PC-3 (cell line): ENCODE measurements around the gene FNDC7. TPM values are rescaled to one million over a fixed set of nuclear protein-coding genes. Genes with fewer than 3 reads are reported as not detected.

ENCODE experiments used
- ATAC-seq: fragments of 200-7000 bp; cut with Tn5 transposase; 2 replicates; pipeline ENCODE4 v1.9.1; 2020; ENCODE audit warnings: mild to moderate bottlenecking, moderate library complexity
- BruUV-seq: library from RNA; stranded (reverse); fragments of 400-500 nt; replicated peaks from 2 replicates; lab custom pipeline; 2021; lab: Mats Ljungman, UMichigan
- CTCF ChIA-PET: fragments of 300-600 bp; sonication (Branson Sonifier 250); formaldehyde crosslinking; loops from one replicate; lab custom pipeline; 2022; ENCODE audit warnings: antibody characterized with exemption; lab: Charles Lee
- POLR2A ChIA-PET: fragments of 300-600 bp; sonication (Branson Sonifier 250); formaldehyde crosslinking; loops from one replicate; lab custom pipeline; 2022; ENCODE audit warnings: antibody characterized with exemption; ENCODE audit not compliant: unreplicated experiment; lab: Charles Lee
- DNase-seq: peaks from one replicate; pipeline ENCODE4 v3.0.0-alpha.2; 2015
- H2AFZ ChIP-seq: fragments of 300-600 bp; sonication (generic); 2 replicates; pipeline ENCODE4 v1.6.0; 2016; ENCODE audit warnings: antibody characterized with exemption, low read length
- H3F3A ChIP-seq: fragments of 300-600 bp; sonication (generic); one replicate; pipeline ENCODE4 v1.6.0; 2017; ENCODE audit warnings: antibody characterized with exemption, low read length, control low read depth, mild to moderate bottlenecking; ENCODE audit not compliant: unreplicated experiment
- H3K27ac ChIP-seq: fragments of 300-600 bp; sonication (generic); 2 replicates; pipeline ENCODE4 v1.5.1; 2016; ENCODE audit warnings: mild to moderate bottlenecking, low read length
- H3K27me3 ChIP-seq: fragments of 300-600 bp; sonication (generic); 2 replicates; pipeline ENCODE4 v1.6.1; 2016; ENCODE audit warnings: low read length, mixed read lengths
- H3K36me3 ChIP-seq: fragments of 300-600 bp; sonication (generic); 2 replicates; pipeline ENCODE4 v1.6.1; 2016; ENCODE audit warnings: low read depth, mixed run types, low read length, mixed read lengths
- H3K4me1 ChIP-seq: fragments of 300-600 bp; sonication (generic); 2 replicates; pipeline ENCODE4 v1.5.1; 2016; ENCODE audit warnings: low read length; ENCODE audit not compliant: insufficient read depth
- H3K4me2 ChIP-seq: fragments of 300-600 bp; sonication (generic); 2 replicates; pipeline ENCODE4 v1.6.0; 2016; ENCODE audit warnings: low read length
- H3K4me3 ChIP-seq: fragments of 300-600 bp; sonication (generic); 2 replicates; pipeline ENCODE4 v1.5.1; 2016; ENCODE audit warnings: mild to moderate bottlenecking, low read length, mixed read lengths
- H3K79me2 ChIP-seq: fragments of 300-600 bp; sonication (generic); 2 replicates; pipeline ENCODE4 v1.6.1; 2017; ENCODE audit warnings: low read length, mixed read lengths
- H3K9ac ChIP-seq: fragments of 300-600 bp; sonication (generic); 2 replicates; pipeline ENCODE4 v1.6.0; 2016; ENCODE audit warnings: mild to moderate bottlenecking, low read length
- H3K9me2 ChIP-seq: fragments of 300-600 bp; sonication (generic); replicated peaks from 2 replicates; pipeline ENCODE4 v1.6.1; 2016; ENCODE audit warnings: mixed run types, low read length, mixed read lengths
- H3K9me3 ChIP-seq: fragments of 300-600 bp; sonication (generic); 2 replicates; pipeline ENCODE4 v1.6.1; 2016; ENCODE audit warnings: low read length, mixed read lengths
- H4K20me1 ChIP-seq: fragments of 300-600 bp; sonication (generic); 2 replicates; pipeline ENCODE4 v1.6.1; 2016; ENCODE audit warnings: low read length, mixed read lengths
- EZH2 ChIP-seq: fragments of 300-600 bp; sonication (generic); IDR thresholded peaks from one replicate; pipeline ENCODE4 v1.6.1; 2017; ENCODE audit warnings: antibody characterized with exemption, mild to moderate bottlenecking, low read length; ENCODE audit not compliant: unreplicated experiment
- EZH2phosphoT487 ChIP-seq: fragments of 300-600 bp; sonication (generic); IDR thresholded peaks from 2 replicates; pipeline ENCODE4 v1.6.1; 2018; ENCODE audit warnings: mild to moderate bottlenecking, antibody characterized with exemption, low read length, borderline replicate concordance
- intact Hi-C: fragments of 100-400 bp; cut with micrococcal nuclease; formaldehyde crosslinking; loops from 2 replicates; pipeline ENCODE4 v1.9.0; 2023
- total RNA-seq: library from RNA; depleted of rRNA; stranded (reverse); fragments of >200 nt; gene quantifications from 2 replicates; pipeline ENCODE4 v1.2.3, GENCODE V29; 2014; rRNA removed
- TF ChIP-seq, protein P1 (sequence below): fragments of 300-600 bp; sonication (generic); conservative IDR thresholded peaks from 2 replicates; pipeline ENCODE4 v1.5.1; 2017; ENCODE audit warnings: antibody characterized with exemption, low read depth, mild to moderate bottlenecking, low read length

The FNDC7 gene
- total RNA-seq, 1 experiment from 2014 or later = not detected

DNA sequence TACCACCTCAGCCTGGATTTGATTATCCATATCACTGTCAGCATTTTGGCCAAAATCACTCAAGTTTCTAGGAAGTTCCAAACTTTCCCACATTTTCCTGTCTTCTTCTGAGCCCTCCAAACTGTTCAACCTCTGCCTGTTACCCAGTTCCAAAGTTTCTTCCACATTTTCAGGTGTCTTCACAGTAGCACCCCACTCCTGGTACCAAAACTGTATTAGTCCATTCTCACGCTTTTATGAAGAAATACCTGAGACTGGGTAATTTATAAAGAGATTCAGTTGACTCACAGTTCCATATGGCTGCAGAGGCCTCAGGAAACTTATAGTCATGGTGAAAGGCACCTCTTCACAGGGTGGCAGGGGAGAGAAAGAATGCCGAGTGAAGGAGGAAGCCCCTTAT, 73.2 kb downstream of the FNDC7 start:
- H3K27me3 ChIP-seq = no peaks in the 10 kb centered on the region
- no peaks in the 10 kb centered on the region for H3K4me1 ChIP-seq
- no peaks in the 10 kb centered on the region for H4K20me1 ChIP-seq
- no peak overlapping the region for H3K9ac ChIP-seq
- intact Hi-C loops = no loop called here
- no peaks in the 10 kb centered on the region for H3K79me2 ChIP-seq
- BruUV-seq = no TSS peak
- H3K9me2 ChIP-seq = no peaks in the 10 kb centered on the region
- H2AFZ ChIP-seq = no peak overlapping the region
- DNase-seq = no peak
- peaks cover 10% of the 10 kb centered on the region; the same call in 1 of the 2 replicates for H3K9me3 ChIP-seq
- peaks cover 44% of the 10 kb centered on the region for H3K36me3 ChIP-seq
- no peak overlapping the region for H3K27ac ChIP-seq
- H3K4me2 ChIP-seq = no peak overlapping the region
- ATAC-seq = no peak
- TF ChIP-seq, protein P1, sequence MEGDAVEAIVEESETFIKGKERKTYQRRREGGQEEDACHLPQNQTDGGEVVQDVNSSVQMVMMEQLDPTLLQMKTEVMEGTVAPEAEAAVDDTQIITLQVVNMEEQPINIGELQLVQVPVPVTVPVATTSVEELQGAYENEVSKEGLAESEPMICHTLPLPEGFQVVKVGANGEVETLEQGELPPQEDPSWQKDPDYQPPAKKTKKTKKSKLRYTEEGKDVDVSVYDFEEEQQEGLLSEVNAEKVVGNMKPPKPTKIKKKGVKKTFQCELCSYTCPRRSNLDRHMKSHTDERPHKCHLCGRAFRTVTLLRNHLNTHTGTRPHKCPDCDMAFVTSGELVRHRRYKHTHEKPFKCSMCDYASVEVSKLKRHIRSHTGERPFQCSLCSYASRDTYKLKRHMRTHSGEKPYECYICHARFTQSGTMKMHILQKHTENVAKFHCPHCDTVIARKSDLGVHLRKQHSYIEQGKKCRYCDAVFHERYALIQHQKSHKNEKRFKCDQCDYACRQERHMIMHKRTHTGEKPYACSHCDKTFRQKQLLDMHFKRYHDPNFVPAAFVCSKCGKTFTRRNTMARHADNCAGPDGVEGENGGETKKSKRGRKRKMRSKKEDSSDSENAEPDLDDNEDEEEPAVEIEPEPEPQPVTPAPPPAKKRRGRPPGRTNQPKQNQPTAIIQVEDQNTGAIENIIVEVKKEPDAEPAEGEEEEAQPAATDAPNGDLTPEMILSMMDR = no peak
- TF ChIP-seq EZH2phosphoT487 = no peak
- no peak for TF ChIP-seq EZH2
- no peak overlapping the region for H3K4me3 ChIP-seq
- ChIA-PET CTCF (no interaction called here), POLR2A (no interaction called here)
- no peaks in the 10 kb centered on the region for H3F3A ChIP-seq

GRCh38 chr1:108791790-108792189, 79.1 kb downstream of the FNDC7 start:
- POLR2A ChIA-PET = no interaction called here
- TF ChIP-seq, protein P1 = no peak
- no peak for TF ChIP-seq EZH2
- no peak for TF ChIP-seq EZH2phosphoT487
- peaks cover 28% of the 10 kb centered on the region for H3K36me3 ChIP-seq

More at GRCh38 chr1:108791790-108792189, 79.1 kb downstream of the FNDC7 start:
- Histone ChIP-seq H3K4me2 (no peak overlapping the region), H4K20me1 (no peaks in the 10 kb centered on the region), H3K4me3 (no peak overlapping the region), H3K9me3 (0 out of 2 replicates have a peak, but pooled peaks cover 5% of the 10 kb centered on the region), H3K79me2 (no peaks in the 10 kb centered on the region), H3K4me1 (no peaks in the 10 kb centered on the region), H3F3A (no peaks in the 10 kb centered on the region), H3K9ac (no peak overlapping the region), H3K27me3 (no peaks in the 10 kb centered on the region), H3K9me2 (no peaks in the 10 kb centered on the region), H2AFZ (no peak overlapping the region), H3K27ac (no peak overlapping the region)
- DNase-seq = no peak
- intact Hi-C loops = no loop called here
- CTCF ChIA-PET = no interaction called here
- no TSS peak for BruUV-seq
- ATAC-seq = no peak

Other genes with a start within 250 kb of the FNDC7 start
- gene EEIG2, start 152.8 kb upstream of the FNDC7 start, total RNA-seq = 5.2 and 6.2 TPM in 2 replicates
- 1.1 and 1.3 TPM in 2 replicates for gene HENMT1, start 51.8 kb upstream of the FNDC7 start, total RNA-seq
- gene PRPF38B, start 20.6 kb upstream of the FNDC7 start, total RNA-seq = 20.2 and 21.9 TPM in 2 replicates
- gene STXBP3, start 33.8 kb downstream of the FNDC7 start, total RNA-seq = 14.8 and 17.2 TPM in 2 replicates
- gene AKNAD1, start 144.2 kb downstream of the FNDC7 start, total RNA-seq = 0.07 and 1.8 TPM in 2 replicates
- gene GPSM2, start 164.1 kb downstream of the FNDC7 start, total RNA-seq = 48.5 and 56.6 TPM in 2 replicates